Suppressor macrophage treated with lipopolysaccharide for 1 hour (primary cell): ENCODE results near the gene ADCY1.
"Not testable (repeated sequence)": the region's sequence is repeated elsewhere in the genome, so short reads cannot be mapped to it uniquely, and the experiment has no call there.

Experiments
- DNase-seq, 3 donors: peaks; one replicate each; pipeline ENCODE4 v3.0.0-alpha.2; 2020 to 2022

The ADCY1 gene

DNA sequence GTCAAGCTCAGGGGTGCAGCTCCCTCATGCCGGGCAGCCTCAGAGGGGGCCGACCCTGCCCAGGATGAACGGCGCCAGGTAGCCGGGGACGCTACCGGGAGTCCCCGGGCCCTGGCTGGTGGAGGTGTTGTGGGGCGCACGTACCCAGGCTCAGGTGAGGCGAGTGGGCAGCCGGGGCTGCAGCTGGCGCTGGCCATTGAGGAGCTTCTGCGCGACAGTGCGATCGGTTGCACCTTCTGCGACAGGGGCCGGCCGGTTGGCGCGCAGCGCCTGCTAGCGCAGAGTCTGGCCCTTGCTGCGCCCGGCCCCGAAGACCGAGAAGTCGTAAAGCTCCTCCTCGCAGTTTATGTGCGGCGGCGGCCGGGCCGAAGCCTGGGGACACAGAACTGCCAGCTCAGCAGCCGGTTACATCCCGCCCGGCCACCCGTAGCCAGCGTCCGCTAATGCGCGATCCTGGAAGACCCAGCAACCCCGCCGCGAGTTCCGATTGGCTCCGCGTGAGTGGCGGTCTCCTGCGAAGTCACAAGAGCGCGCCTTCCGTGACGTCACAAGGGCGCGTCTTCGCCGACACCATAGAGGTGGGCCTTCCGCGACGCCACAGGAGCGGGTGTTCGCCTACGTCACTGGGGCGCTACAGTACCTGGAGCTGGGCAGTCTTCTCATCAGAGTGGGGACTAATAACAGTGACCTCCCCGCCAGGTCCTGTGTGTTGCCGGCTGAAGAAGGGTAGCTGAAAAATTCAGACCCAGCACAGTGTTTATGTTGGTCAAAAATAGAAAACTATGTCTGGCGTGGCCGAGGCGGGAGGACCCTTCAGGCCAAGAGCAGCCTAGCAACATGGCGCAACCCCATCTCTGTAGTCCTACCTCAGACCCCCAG is 194.6 kb downstream of the ADCY1 start:
- peak; percentile 99 for DNase-seq

DNA sequence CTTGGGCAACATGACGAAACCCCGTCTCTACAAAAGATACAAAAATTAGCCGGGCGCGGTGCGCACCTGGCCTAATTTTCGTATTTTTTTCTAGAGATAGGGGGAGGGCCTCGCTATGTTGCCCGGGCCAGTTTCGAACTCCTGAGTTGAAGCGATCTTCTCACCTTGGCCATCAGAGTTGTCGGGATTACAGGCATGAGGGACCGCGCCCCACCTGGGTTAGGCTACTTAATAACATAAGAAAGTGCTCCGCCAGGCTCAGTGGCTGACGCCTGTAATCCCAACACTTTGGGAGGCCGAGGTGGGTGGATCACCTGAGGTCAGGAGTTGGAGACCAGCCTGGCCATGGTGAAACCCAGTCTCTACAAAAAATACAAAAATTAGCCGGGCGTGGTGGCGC is 195.5 kb downstream of the ADCY1 start:
- DNase-seq, result not testable (repeated sequence)
